GM10266 (cell line): ENCODE measurements around the gene ZBED6.
A peak's percentile ranks its signal among the peaks of the same experiment; 100 is the strongest.

Experiments used
- DNase-seq: peaks from one replicate; pipeline ENCODE4 v3.0.0; 2012; ENCODE audit errors: extremely low spot score
- TF ChIP-seq, protein P1 (sequence below): IDR thresholded peaks from 2 replicates; pipeline ENCODE4 v1.5.1; 2012; ENCODE audit warnings: mild to moderate bottlenecking, low read depth; ENCODE audit not compliant: control insufficient read depth, insufficient read depth; ENCODE audit errors: missing control alignments

ZBED6 gene

DNA sequence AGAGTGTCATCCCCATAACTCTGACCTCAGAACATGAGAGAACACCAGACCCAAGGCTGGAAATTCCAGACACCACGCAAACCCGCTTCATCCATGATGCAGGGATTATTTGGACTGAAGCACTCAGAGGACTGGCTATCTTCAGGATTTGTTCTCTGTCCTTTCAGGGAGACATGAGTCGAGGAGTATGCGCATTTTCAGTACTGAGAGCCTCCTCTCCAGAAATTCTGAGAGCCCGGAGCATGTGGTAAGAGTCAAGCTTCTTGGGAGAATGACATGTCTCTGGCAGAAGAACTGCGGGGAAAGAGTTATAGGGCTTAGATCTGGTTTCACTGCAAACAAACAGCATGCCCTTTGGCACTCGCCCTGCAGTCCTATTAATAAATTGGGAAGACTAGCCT, 23.5 kb upstream of the ZBED6 start:
- TF ChIP-seq, protein P1, sequence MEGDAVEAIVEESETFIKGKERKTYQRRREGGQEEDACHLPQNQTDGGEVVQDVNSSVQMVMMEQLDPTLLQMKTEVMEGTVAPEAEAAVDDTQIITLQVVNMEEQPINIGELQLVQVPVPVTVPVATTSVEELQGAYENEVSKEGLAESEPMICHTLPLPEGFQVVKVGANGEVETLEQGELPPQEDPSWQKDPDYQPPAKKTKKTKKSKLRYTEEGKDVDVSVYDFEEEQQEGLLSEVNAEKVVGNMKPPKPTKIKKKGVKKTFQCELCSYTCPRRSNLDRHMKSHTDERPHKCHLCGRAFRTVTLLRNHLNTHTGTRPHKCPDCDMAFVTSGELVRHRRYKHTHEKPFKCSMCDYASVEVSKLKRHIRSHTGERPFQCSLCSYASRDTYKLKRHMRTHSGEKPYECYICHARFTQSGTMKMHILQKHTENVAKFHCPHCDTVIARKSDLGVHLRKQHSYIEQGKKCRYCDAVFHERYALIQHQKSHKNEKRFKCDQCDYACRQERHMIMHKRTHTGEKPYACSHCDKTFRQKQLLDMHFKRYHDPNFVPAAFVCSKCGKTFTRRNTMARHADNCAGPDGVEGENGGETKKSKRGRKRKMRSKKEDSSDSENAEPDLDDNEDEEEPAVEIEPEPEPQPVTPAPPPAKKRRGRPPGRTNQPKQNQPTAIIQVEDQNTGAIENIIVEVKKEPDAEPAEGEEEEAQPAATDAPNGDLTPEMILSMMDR: no peak
- no peak for DNase-seq

DNA sequence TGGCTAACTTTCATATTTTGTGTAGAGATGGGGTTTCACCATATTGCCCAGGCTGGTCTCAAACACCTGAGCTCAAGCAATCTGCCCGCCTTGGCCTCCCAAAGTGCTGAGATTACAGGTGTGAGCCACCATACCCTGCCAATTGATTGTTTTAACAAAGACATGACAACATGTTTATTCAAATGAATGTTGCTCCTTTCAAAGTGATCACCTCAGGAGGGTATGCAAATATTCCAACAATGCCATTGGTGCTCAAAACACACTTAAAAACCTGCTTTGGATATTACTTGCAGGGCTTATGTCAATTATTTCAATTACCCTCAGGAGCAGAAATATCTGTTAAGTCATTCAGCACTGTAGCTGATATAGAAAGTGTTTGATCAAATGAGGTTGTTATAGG, 22.6 kb upstream of the ZBED6 start:
- TF ChIP-seq, protein P1: no peak
- DNase-seq: no peak

GRCh38 chr1:203776636-203777035, 18.8 kb upstream of the ZBED6 start:
- DNase-seq: no peak
- TF ChIP-seq, protein P1: peak; percentile 21

DNA sequence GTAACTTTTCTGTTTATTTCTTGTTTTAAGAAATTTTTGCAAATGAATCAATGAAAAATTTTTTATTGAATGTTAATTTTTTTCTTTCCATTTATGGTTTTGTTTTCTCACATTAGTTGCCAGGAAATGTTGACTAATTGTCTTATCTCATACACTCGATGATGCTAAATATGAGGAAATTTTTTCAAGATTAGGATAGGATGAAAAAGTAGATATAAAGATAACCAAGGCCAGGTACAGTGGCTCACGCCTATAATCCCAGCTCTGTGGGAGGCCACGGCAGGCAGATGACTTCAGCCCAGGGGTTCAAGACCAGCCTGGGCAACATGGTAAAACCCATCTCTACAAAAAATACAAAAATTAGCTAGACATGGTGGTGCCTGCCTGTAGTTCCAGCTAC, 17.8 kb upstream of the ZBED6 start:
- TF ChIP-seq, protein P1: no peak
- no peak for DNase-seq

DNA sequence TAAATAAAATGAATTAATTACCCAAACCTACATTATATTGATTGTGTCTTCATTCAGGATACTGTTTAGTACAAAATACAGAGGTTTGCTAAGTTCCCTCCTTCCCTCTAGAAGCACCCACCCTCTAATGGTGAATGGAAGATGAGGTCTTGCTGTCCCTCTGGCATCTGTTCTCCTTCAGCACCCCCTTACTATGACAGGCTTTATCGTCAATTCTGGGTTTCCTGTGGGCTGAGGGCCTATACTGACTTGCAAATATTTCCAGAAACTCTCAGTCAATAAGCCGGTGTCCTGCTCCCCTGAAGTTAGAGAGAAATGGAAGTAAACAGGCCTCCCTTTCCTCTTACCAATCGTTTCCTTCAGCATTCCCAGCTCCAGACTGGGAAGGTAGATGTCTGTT, 17.3 kb upstream of the ZBED6 start:
- TF ChIP-seq, protein P1: no peak
- DNase-seq: no peak

DNA sequence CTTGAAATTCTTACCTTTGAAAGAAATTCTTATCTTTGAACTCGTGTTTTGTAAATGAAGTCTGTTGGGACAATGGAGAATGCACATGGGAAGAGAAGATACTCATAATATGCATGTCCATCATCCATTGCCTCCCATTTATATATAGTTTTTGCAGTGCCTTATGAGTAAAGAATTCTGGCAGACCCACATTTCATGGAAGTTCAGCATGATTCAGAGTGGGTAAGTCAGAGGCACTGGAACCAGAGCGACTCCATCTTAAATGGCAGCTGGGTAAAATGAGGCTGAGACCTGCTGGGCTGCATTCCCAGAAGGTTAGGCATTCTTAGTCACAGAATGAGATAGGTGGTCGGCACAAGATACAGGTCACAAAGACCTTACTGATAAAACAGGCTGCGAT, 16.6 kb upstream of the ZBED6 start:
- TF ChIP-seq, protein P1: no peak
- DNase-seq: no peak

DNA sequence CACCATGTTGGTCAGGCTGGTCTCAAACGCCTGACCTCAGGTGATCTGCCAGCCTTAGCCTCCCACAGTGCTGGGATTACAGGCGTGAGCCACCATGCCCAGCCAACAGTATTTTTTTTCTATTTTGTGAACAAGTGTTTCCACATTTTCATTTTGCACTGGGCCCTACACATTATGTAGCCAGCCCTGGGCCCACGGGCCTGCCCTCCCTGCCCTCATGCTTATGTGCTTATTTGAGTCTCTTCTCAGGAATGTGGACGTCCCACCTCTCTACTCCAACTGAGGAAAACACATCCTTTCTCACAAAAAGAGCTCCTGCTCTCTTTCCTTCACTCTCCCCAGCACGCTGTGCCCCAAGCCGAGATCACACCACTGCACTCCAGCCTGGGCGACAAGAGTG, 13.5 kb upstream of the ZBED6 start:
- no peak for DNase-seq
- TF ChIP-seq, protein P1: no peak
